ENCODE measurements around the gene MAPK10.

Gene MAPK10

GRCh38 chr4:86386817-86387415 is 27.1 kb upstream of the MAPK10 start:
- TF ChIP-seq, protein P1, sequence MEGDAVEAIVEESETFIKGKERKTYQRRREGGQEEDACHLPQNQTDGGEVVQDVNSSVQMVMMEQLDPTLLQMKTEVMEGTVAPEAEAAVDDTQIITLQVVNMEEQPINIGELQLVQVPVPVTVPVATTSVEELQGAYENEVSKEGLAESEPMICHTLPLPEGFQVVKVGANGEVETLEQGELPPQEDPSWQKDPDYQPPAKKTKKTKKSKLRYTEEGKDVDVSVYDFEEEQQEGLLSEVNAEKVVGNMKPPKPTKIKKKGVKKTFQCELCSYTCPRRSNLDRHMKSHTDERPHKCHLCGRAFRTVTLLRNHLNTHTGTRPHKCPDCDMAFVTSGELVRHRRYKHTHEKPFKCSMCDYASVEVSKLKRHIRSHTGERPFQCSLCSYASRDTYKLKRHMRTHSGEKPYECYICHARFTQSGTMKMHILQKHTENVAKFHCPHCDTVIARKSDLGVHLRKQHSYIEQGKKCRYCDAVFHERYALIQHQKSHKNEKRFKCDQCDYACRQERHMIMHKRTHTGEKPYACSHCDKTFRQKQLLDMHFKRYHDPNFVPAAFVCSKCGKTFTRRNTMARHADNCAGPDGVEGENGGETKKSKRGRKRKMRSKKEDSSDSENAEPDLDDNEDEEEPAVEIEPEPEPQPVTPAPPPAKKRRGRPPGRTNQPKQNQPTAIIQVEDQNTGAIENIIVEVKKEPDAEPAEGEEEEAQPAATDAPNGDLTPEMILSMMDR (IDR thresholded peaks at IDR 0.05): no peak

- TF ChIP-seq, protein P1 (IDR thresholded peaks at IDR 0.05): no peak
These were observed 26.3 kb upstream of the MAPK10 start for GRCh38 chr4:86386201-86386600.

GRCh38 chr4:86381431-86381830 is 21.6 kb upstream of the MAPK10 start:
- TF ChIP-seq, protein P1 (IDR thresholded peaks at IDR 0.05): no peak

DNA sequence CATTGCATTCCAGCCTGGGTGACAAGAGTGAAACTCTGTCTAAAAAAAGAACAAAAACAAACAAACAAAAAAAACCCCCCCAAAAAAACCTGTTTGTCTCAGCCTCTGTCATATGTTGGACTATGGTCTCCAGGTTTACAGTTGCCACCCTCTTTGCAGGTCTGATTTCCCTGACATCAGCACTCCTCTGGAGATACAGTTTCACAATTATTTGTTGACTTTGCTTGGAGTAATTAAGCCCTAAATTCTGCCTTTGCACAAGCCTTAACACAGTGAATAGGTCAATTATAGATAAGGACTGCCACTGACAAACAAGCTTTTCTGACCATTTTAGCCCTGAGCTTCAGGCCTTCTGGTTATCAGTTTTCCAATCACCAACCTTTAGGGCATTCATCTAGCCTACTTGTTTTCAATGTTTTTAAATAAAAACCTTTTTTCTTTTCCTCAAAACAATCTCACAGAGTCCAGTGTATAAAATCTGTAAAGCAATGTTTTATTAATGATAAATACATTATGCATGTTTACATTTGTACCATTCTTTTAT is 20.4 kb upstream of the MAPK10 start:
- TF ChIP-seq, protein P1 (IDR thresholded peaks at IDR 0.05): no peak

DNA sequence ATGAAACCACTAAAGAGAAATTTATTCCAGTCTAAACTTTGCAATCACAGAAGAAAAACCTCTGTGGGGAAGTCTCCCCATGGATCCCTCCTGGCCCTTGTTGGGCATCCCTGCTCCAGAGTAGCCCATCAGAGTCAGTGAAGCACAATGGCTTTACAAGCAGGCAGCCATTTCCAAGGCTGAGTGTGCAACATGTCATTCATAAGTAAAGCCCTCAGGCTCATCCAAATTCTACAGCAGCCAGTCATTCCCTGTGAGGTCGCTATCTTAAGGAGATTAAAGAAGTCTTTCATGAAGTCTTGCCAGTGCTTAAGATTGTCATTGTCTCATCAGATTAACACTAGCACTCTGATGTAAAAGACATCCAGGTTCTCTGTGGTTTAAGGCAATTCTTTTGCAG is 17.0 kb upstream of the MAPK10 start:
- TF ChIP-seq, protein P1 (IDR thresholded peaks at IDR 0.05): no peak

DNA sequence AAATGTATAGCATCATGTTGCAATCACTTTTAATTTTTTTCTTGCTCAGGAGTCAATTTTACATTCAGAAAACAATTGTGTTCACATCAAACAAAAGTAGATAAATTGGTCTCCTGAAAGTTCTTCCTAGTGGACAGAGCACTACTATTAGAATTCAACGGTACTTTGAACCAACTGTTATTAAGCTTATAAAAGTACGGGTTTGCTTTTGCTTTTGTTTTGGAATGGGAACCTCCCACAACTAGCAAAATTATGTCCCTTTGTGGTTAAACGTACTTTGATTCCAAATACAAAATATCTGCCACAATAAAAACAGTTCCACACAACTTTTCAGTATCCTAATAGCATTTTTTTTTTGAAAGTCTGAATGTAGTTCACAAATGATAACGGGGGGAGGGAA is 8.6 kb upstream of the MAPK10 start:
- TF ChIP-seq, protein P1 (IDR thresholded peaks at IDR 0.05): no peak

- TF ChIP-seq, protein P1 (IDR thresholded peaks at IDR 0.05): no peak
These were observed 7.7 kb upstream of the MAPK10 start for GRCh38 chr4:86367577-86367976.

DNA sequence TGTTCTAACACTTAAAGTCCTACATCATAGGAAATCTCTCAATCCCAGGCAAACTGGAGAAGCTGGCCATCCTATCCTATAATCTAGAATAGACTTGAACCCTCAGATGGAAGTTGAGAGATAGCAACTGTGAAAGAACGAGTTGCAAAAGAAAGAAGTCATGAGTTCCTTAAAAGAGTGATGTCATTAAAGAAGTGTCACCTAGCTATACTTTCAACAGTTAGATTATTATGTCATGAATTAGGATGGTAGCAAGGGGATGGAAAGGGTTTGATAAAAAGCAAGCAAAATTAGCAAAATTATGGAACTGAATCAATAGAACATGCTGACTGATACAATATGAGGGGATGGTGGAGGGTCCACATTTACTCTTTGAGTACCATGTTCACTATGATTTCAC is 7.1 kb upstream of the MAPK10 start:
- TF ChIP-seq, protein P1 (IDR thresholded peaks at IDR 0.05): no peak

Measured in LNCAP (cell line).